NB4 (cell line): ENCODE measurements around the gene NFYC.

ENCODE experiments used
- DNase-seq: peaks from one replicate; pipeline ENCODE4 v3.0.0; 2010; ENCODE audit warnings: low read depth
- H3K4me3 ChIP-seq: one replicate; pipeline ENCODE4 v1.5.1; 2011; ENCODE audit warnings: mild to moderate bottlenecking, low read depth, low read length, moderate library complexity
- MYC ChIP-seq: IDR thresholded peaks from 2 replicates; pipeline ENCODE4 v1.6.1; 2011; ENCODE audit warnings: low read depth, low read length
- POLR2A ChIP-seq: IDR thresholded peaks from 2 replicates; pipeline ENCODE4 v1.6.1; 2011; ENCODE audit warnings: mild to moderate bottlenecking; ENCODE audit not compliant: insufficient read length; ENCODE audit errors: extremely low read depth
- TF ChIP-seq, protein P1 (sequence below): IDR thresholded peaks from one replicate; pipeline ENCODE4 v1.5.1; 2012; ENCODE audit warnings: low read depth, low read length
- TF ChIP-seq, protein P2 (sequence below): IDR thresholded peaks from 2 replicates; pipeline ENCODE4 v1.6.1; 2011; ENCODE audit warnings: low read depth, low read length

The NFYC gene

DNA sequence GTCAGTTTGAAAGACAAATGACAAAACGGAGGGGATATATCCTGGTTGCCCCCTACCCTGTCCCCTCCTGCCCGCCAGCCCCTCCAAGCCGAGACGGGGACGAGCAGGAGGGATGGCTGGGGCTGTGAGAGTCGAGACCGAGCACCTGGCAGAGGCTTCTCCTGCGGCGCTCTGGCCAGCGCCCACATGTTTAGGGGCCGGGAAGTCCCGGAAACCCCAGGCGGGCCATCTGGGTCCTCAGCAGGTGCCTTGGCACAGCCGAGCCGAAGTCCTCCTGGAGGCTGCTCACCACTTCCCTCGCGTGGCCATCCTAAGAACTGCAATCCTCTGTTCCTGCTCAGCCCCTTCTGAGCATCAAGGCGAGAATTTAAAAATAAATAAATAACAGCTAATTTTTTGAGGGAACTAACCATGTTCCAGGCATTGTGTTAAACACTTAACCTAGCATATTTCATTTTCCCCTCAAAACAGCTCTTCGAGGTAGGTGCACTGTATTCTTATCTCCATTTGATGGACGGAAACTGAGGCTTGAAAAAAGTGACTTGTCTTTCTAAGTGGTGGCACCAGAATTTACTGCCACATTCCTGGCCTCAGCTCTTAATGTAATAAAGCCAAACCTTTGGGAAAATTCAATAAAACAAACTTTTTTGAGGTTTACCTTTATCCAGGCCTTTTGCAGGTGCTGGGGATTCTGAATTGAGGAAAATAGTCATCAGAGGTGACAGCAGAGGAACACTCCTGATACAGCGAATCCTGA is 22.6 kb upstream of the NFYC start:
- H3K4me3 ChIP-seq = no peak overlapping the region
- DNase-seq = peak; percentile 71
- TF ChIP-seq, protein P1, sequence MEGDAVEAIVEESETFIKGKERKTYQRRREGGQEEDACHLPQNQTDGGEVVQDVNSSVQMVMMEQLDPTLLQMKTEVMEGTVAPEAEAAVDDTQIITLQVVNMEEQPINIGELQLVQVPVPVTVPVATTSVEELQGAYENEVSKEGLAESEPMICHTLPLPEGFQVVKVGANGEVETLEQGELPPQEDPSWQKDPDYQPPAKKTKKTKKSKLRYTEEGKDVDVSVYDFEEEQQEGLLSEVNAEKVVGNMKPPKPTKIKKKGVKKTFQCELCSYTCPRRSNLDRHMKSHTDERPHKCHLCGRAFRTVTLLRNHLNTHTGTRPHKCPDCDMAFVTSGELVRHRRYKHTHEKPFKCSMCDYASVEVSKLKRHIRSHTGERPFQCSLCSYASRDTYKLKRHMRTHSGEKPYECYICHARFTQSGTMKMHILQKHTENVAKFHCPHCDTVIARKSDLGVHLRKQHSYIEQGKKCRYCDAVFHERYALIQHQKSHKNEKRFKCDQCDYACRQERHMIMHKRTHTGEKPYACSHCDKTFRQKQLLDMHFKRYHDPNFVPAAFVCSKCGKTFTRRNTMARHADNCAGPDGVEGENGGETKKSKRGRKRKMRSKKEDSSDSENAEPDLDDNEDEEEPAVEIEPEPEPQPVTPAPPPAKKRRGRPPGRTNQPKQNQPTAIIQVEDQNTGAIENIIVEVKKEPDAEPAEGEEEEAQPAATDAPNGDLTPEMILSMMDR = peak; percentile 92
- TF ChIP-seq POLR2A = no peak
- no peak for TF ChIP-seq MYC
- TF ChIP-seq, protein P2, sequence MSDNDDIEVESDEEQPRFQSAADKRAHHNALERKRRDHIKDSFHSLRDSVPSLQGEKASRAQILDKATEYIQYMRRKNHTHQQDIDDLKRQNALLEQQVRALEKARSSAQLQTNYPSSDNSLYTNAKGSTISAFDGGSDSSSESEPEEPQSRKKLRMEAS = peak; percentile 45; the same call in 1 of the 2 replicates

DNA sequence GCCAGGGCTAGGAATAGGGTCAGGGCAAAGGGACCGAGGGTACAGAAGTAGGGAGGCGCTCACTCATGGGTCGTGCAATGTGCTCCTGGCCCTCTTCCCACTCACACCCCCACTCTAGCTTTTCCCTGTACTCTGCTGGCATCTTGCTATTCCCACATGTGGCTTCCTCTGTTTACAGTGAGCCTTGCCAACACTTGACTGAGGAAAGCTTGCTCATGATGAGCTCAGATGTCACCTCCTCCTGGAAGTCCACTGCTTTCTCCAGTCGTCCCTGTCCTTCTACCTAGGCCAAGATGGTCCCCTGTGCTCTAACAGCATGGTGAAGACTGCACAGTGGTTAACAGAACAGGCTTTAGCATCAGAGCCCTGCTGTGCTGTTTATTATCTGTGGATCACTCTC is 18.1 kb upstream of the NFYC start:
- TF ChIP-seq POLR2A (no peak), MYC (no peak)
- TF ChIP-seq, protein P1 = no peak
- TF ChIP-seq, protein P2 = no peak
- H3K4me3 ChIP-seq = no peak overlapping the region
- no peak for DNase-seq

DNA sequence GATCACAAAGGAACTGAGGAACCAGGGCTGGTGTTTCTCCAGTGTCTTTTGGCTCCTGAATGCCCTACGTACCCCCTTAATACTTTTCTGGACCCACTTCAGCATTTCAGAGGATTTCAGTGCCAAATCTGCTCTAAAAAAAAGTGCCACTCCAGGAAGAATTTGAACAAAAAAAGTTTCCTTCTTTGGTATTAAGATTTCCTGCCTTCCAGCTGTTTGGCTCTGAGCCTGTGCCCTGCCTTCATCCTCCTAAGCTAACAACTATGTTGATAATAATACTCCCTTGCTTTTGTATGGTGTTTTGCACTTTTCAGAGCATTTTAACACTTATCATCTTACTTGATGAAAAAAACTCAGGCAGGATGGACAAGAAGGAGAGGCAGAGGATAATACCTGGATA is 15.0 kb upstream of the NFYC start:
- no peak overlapping the region for H3K4me3 ChIP-seq

DNA sequence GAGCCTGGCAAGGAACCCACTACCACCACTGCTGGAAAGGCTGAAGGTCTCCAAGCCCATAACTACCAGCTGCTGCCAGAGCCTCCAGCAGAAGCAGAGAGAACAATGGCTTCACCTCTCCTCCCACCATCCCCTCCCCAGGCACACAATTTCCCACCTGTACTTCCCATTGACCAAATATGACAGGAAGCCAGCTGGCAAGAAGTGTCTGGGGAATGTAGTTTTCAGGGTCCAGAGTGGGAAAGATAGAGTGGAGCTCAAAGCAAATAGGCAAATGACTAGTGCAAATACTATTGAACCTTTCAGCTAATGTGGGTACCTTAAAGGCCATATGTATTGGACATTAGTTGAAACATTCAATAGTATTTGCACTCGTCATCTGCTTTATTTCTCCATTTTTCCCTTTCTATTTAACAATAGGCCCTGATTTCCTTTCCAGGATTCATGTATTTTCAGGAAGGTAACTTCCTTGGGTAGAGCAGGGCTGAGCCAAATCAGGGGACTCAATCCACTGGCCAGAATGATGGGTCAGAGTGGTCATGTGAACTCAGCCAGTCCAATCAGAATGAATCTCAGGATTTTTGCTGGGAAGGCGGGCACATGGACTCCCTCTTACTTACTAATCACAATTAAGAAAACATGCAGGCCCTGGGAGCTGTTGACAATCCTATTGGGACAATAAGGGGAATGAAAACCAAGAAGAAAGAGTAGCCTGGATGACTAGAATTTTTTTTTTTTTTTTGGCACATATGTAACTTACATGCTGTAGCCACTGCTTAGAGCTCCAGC is 12.1 kb upstream of the NFYC start:
- TF ChIP-seq, protein P1 = no peak
- TF ChIP-seq, protein P2 = no peak
- TF ChIP-seq MYC = no peak
- no peak for TF ChIP-seq POLR2A
- no peak for DNase-seq
- H3K4me3 ChIP-seq = no peak overlapping the region

More for the DNA sequence above, 15.0 kb upstream of the NFYC start:
- TF ChIP-seq MYC = no peak
- TF ChIP-seq, protein P1 = no peak
- TF ChIP-seq POLR2A = no peak
- TF ChIP-seq, protein P2 = no peak
- no peak for DNase-seq

DNA sequence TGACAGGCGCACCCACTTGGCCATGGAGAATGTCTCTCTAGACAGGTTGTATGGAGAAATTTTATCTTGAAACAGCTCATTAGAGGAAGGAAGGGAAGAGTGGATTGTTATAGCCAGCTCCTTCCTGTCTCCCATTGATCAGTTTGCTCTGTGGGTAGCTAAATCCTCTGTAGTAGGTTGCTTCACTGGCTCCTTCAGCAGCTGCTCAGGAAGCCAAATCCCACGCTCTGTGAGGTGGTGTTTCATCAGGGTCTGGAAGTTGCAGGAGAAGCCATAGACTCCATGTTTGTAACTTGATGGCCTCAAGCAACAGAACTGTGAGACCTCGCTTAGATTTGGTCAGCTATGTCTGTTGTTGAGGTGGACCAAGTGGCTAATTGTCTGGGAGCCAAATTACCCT is 6.8 kb upstream of the NFYC start:
- DNase-seq = peak; percentile 31
- TF ChIP-seq, protein P1 = no peak
- TF ChIP-seq, protein P2 = no peak
- no peak for TF ChIP-seq MYC
- no peak overlapping the region for H3K4me3 ChIP-seq
